PC-9 (cell line): ENCODE measurements around the gene CHML. TPM values are rescaled to one million over a fixed set of nuclear protein-coding genes. Genes with fewer than 3 reads are reported as not detected.

Experiments
- BruUV-seq: library from RNA; stranded (reverse); fragments of 400-500 nt; replicated peaks from 2 replicates; lab custom pipeline; 2021; lab: Mats Ljungman, UMichigan
- CTCF ChIA-PET: fragments of 300-600 bp; sonication (Branson Sonifier 250); formaldehyde crosslinking; loops from one replicate; lab custom pipeline; 2022; ENCODE audit warnings: antibody characterized with exemption; lab: Charles Lee
- POLR2A ChIA-PET: fragments of 300-600 bp; sonication (Branson Sonifier 250); formaldehyde crosslinking; loops from one replicate; lab custom pipeline; 2022; ENCODE audit warnings: antibody characterized with exemption; ENCODE audit not compliant: unreplicated experiment; lab: Charles Lee
- DNase-seq, 2 experiments: peaks; one replicate each; pipeline versions ENCODE4 v3.0.0 to v3.0.0-alpha.2; 2015 to 2022; ENCODE audit warnings: mixed read lengths in 1 of 2
- H2AFZ ChIP-seq: fragments of 200-600 bp; sonication (generic); 2 replicates; pipeline ENCODE4 v1.8.1; 2017; ENCODE audit warnings: antibody characterized with exemption
- H3F3A ChIP-seq: fragments of 200-600 bp; sonication (generic); 2 replicates; pipeline ENCODE4 v1.8.1; 2017; ENCODE audit warnings: antibody characterized with exemption, mild to moderate bottlenecking, low read depth; ENCODE audit not compliant: insufficient read depth
- H3K27ac ChIP-seq: fragments of 200-600 bp; sonication (generic); 2 replicates; pipeline ENCODE4 v1.6.1; 2016; ENCODE audit warnings: mixed run types
- H3K27me3 ChIP-seq: fragments of 200-600 bp; sonication (generic); 2 replicates; pipeline ENCODE4 v1.6.1; 2016; ENCODE audit warnings: low read depth, mixed run types; ENCODE audit not compliant: insufficient read depth
- H3K36me3 ChIP-seq: fragments of 200-600 bp; sonication (generic); 2 replicates; pipeline ENCODE4 v1.6.1; 2016; ENCODE audit warnings: low read depth, mixed run types
- H3K4me1 ChIP-seq: fragments of 200-600 bp; sonication (generic); replicated peaks from 2 replicates; pipeline ENCODE4 v1.6.1; 2016; ENCODE audit warnings: mixed run types; ENCODE audit not compliant: insufficient read depth
- H3K4me2 ChIP-seq: fragments of 200-600 bp; sonication (generic); 2 replicates; pipeline ENCODE4 v1.6.1; 2017; ENCODE audit warnings: mixed run types
- H3K4me3 ChIP-seq: fragments of 200-600 bp; sonication (generic); 2 replicates; pipeline ENCODE4 v1.6.1; 2016; ENCODE audit warnings: mixed run types
- H3K79me2 ChIP-seq: fragments of 200-600 bp; sonication (generic); 2 replicates; pipeline ENCODE4 v1.6.1; 2017; ENCODE audit warnings: low read depth, mixed run types
- H3K9me2 ChIP-seq: fragments of 200-600 bp; sonication (generic); 2 replicates; pipeline ENCODE4 v1.8.1; 2017; ENCODE audit warnings: mild to moderate bottlenecking; ENCODE audit not compliant: insufficient read depth
- H3K9me3 ChIP-seq: fragments of 200-600 bp; sonication (generic); 2 replicates; pipeline ENCODE4 v1.8.1; 2016; ENCODE audit warnings: low read depth; ENCODE audit not compliant: insufficient read depth
- H4K20me1 ChIP-seq: fragments of 200-600 bp; sonication (generic); 2 replicates; pipeline ENCODE4 v1.8.1; 2017; ENCODE audit not compliant: insufficient read depth
- EZH2 ChIP-seq: fragments of 200-600 bp; sonication (generic); IDR thresholded peaks from 2 replicates; pipeline ENCODE4 v1.8.0; 2017; ENCODE audit warnings: antibody characterized with exemption, low read depth
- intact Hi-C: fragments of 100-400 bp; cut with micrococcal nuclease; formaldehyde crosslinking; loops from one replicate; pipeline ENCODE4 v1.10.0; 2022; ENCODE audit not compliant: unreplicated experiment
- total RNA-seq: library from RNA; stranded (reverse); gene quantifications from 2 replicates; pipeline ENCODE4 v1.2.3, GENCODE V29; 2021
- TF ChIP-seq, protein P1 (sequence below): fragments of 200-600 bp; sonication (generic); conservative IDR thresholded peaks from 2 replicates; pipeline ENCODE4 v1.6.1; 2017; ENCODE audit warnings: mixed run types, antibody characterized with exemption, mild to moderate bottlenecking, moderate library complexity

The CHML gene
- total RNA-seq, 1 experiment from 2014 or later, result 47.8 TPM

DNA sequence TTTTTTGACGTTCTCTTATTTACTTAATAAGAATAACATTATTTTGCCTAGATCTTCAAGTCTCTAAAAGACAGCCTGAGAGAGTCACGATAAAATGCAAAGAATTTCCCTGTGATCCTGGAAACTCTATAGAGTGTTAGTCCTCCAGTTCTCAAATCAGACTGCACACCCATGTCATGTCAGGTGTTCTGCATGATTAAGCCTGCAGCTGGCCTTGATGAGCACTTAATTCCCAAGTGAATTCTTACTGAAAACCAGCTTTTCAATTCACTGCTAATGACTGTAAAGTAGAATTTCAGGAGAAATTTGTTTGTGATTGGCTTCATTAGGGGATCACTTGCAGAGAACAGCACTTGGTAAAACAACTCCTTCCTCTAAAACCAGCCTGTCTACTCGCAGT is 41.9 kb downstream of the CHML start:
- H3K9me2 ChIP-seq, result no peaks in the 10 kb centered on the region
- DNase-seq, result no peak
- CTCF ChIA-PET, result no interaction called here
- POLR2A ChIA-PET, result no interaction called here
- no peak overlapping the region for H3K4me3 ChIP-seq
- H3K9me3 ChIP-seq, result no peaks in the 10 kb centered on the region
- no peak for TF ChIP-seq EZH2
- TF ChIP-seq, protein P1, sequence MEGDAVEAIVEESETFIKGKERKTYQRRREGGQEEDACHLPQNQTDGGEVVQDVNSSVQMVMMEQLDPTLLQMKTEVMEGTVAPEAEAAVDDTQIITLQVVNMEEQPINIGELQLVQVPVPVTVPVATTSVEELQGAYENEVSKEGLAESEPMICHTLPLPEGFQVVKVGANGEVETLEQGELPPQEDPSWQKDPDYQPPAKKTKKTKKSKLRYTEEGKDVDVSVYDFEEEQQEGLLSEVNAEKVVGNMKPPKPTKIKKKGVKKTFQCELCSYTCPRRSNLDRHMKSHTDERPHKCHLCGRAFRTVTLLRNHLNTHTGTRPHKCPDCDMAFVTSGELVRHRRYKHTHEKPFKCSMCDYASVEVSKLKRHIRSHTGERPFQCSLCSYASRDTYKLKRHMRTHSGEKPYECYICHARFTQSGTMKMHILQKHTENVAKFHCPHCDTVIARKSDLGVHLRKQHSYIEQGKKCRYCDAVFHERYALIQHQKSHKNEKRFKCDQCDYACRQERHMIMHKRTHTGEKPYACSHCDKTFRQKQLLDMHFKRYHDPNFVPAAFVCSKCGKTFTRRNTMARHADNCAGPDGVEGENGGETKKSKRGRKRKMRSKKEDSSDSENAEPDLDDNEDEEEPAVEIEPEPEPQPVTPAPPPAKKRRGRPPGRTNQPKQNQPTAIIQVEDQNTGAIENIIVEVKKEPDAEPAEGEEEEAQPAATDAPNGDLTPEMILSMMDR, result no peak
- H4K20me1 ChIP-seq, result no peaks in the 10 kb centered on the region
- H3K4me2 ChIP-seq, result no peak overlapping the region
- intact Hi-C loops, result no loop called here
- no TSS peak for BruUV-seq
- H3K4me1 ChIP-seq, result peaks cover 7% of the 10 kb centered on the region
- H3K27ac ChIP-seq, result no peak overlapping the region
- no peaks in the 10 kb centered on the region for H3K79me2 ChIP-seq
- H3K27me3 ChIP-seq, result no peaks in the 10 kb centered on the region
- peaks cover 37% of the 10 kb centered on the region for H3K36me3 ChIP-seq
- H3F3A ChIP-seq, result 0 out of 2 replicates have a peak, but pooled peaks cover 1% of the 10 kb centered on the region
- no peak overlapping the region for H2AFZ ChIP-seq

DNA sequence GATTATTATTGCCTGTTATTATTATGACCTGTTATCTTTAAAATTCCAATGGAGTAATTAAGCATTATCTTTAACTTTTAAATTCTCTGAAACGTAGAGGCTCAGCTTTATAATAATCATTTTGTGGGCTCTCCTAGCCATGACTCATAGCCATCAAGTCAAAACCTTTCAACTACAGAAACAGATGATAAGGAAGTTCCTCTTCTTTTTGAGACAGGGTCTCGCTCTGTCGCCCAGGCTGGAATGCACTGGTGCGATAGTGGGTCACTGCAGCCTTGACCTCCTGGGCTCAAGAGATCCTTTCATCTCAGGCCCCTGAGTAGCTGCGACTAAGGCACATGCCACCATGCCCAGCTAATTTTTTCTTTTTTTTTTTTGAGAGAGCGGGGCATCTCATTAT is 43.5 kb downstream of the CHML start:
- peaks cover 16% of the 10 kb centered on the region for H3F3A ChIP-seq
- intact Hi-C loops, result no loop called here
- H3K79me2 ChIP-seq, result no peaks in the 10 kb centered on the region
- BruUV-seq, result no TSS peak
- no peaks in the 10 kb centered on the region for H3K27me3 ChIP-seq
- H3K4me3 ChIP-seq, result no peak overlapping the region
- H3K27ac ChIP-seq, result no peak overlapping the region
- no peaks in the 10 kb centered on the region for H3K9me3 ChIP-seq
- H3K4me2 ChIP-seq, result no peak overlapping the region
- H3K4me1 ChIP-seq, result peaks cover 23% of the 10 kb centered on the region
- H3K36me3 ChIP-seq, result peaks cover 33% of the 10 kb centered on the region
- CTCF ChIA-PET, result no interaction called here
- no peak for TF ChIP-seq EZH2
- TF ChIP-seq, protein P1, result no peak
- POLR2A ChIA-PET, result no interaction called here
- H4K20me1 ChIP-seq, result no peaks in the 10 kb centered on the region
- no peak overlapping the region for H2AFZ ChIP-seq
- H3K9me2 ChIP-seq, result no peaks in the 10 kb centered on the region
- no peak for DNase-seq

GRCh38 chr1:241593186-241593585 is 47.0 kb downstream of the CHML start:
- Histone ChIP-seq H3K36me3 (peaks cover 29% of the 10 kb centered on the region), H3K27me3 (no peaks in the 10 kb centered on the region), H3K27ac (peak overlapping the region; percentile 78), H4K20me1 (no peaks in the 10 kb centered on the region), H3F3A (peaks cover 30% of the 10 kb centered on the region), H3K9me3 (no peaks in the 10 kb centered on the region), H3K9me2 (no peaks in the 10 kb centered on the region), H2AFZ (no peak overlapping the region), H3K4me1 (peaks cover 36% of the 10 kb centered on the region), H3K79me2 (no peaks in the 10 kb centered on the region), H3K4me3 (no peak overlapping the region), H3K4me2 (no peak overlapping the region)
- TF ChIP-seq, protein P1, result no peak
- no peak for TF ChIP-seq EZH2
- POLR2A ChIA-PET, result no interaction called here
- intact Hi-C loops, result loop anchor here (5.0 kb wide), 2 partner anchors 61 to 414 kb away; partner anchors contain the start of gene KMO
- no TSS peak for BruUV-seq
- CTCF ChIA-PET, result no interaction called here
- DNase-seq, result no peak
